LHCN-M2 (cell line): ENCODE measurements around the gene ORM1. TPM values are rescaled to one million over a fixed set of nuclear protein-coding genes. Genes with fewer than 3 reads are reported as not detected.

ENCODE experiments used
- total RNA-seq: library from RNA; depleted of rRNA; stranded (reverse); fragments of >200 nt; gene quantifications from 2 replicates; pipeline ENCODE4 v1.2.3, GENCODE V29; 2014; rRNA removed

The ORM1 gene
- total RNA-seq, 1 experiment from 2014 or later = not detected

Other genes starting within 250 kb of the ORM1 start
- not detected in 2 replicates for gene AMBP, start 244.8 kb upstream of the ORM1 start, total RNA-seq
- not detected in 2 replicates for gene KIF12, start 223.8 kb upstream of the ORM1 start, total RNA-seq
- gene COL27A1, start 167.6 kb upstream of the ORM1 start, total RNA-seq = 6.7 and 11.4 TPM in 2 replicates
- not detected in 2 replicates for gene ORM2, start 6.8 kb downstream of the ORM1 start, total RNA-seq
- 3.3 and 3.7 TPM in 2 replicates for gene AKNA, start 64.9 kb downstream of the ORM1 start, total RNA-seq
- gene WHRN, start 182.4 kb downstream of the ORM1 start, total RNA-seq = 0.83 and 1.4 TPM in 2 replicates